B cell (primary cell): Measurements from ENCODE around the gene GPR142.

Experiments used
- EZH2 ChIP-seq: IDR thresholded peaks from 2 replicates; pipeline ENCODE4 v1.6.1; 2012; ENCODE audit warnings: borderline replicate concordance, low read depth, mild to moderate bottlenecking, moderate library complexity, low read length; ENCODE audit not compliant: insufficient read depth, poor library complexity, severe bottlenecking
- TF ChIP-seq, protein P1 (sequence below): fragments of 200-600 bp; IDR thresholded peaks from one replicate; pipeline ENCODE4 v1.8.0; 2022; ENCODE audit warnings: antibody characterized with exemption, mild to moderate bottlenecking

DNA sequence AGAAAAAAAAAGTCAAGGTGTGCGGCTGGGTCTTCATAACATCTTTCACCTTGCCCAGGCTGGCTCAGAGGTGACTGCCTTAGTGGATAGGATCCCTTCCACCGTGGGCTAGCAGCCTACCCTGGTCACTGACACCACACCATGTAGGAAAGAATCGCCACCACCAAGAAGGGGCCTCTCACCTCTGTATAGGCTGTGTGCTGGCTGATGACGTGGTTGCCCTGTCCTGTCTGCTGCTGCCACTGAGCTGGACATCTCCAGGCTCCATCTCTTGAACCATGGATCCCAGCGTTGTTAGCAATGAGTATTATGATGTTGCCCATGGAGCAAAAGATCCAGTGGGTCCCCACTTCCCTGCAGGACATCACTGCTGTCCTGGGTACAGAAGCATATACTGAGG is at the start of gene GPR142:
- TF ChIP-seq, protein P1, sequence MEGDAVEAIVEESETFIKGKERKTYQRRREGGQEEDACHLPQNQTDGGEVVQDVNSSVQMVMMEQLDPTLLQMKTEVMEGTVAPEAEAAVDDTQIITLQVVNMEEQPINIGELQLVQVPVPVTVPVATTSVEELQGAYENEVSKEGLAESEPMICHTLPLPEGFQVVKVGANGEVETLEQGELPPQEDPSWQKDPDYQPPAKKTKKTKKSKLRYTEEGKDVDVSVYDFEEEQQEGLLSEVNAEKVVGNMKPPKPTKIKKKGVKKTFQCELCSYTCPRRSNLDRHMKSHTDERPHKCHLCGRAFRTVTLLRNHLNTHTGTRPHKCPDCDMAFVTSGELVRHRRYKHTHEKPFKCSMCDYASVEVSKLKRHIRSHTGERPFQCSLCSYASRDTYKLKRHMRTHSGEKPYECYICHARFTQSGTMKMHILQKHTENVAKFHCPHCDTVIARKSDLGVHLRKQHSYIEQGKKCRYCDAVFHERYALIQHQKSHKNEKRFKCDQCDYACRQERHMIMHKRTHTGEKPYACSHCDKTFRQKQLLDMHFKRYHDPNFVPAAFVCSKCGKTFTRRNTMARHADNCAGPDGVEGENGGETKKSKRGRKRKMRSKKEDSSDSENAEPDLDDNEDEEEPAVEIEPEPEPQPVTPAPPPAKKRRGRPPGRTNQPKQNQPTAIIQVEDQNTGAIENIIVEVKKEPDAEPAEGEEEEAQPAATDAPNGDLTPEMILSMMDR, result no peak
- TF ChIP-seq EZH2, result no peak
